GM19043 (cell line): ENCODE results near the gene NDNF.

Experiments used
- ATAC-seq: cut with Tn5 transposase; IDR thresholded peaks from one replicate; pipeline ENCODE4 v1.9.1; 2021; ENCODE audit warnings: low read depth; ENCODE audit not compliant: unreplicated experiment

NDNF gene

GRCh38 chr4:121071640-121072223 is 603 bp downstream of the NDNF start:
- no peak for ATAC-seq

DNA sequence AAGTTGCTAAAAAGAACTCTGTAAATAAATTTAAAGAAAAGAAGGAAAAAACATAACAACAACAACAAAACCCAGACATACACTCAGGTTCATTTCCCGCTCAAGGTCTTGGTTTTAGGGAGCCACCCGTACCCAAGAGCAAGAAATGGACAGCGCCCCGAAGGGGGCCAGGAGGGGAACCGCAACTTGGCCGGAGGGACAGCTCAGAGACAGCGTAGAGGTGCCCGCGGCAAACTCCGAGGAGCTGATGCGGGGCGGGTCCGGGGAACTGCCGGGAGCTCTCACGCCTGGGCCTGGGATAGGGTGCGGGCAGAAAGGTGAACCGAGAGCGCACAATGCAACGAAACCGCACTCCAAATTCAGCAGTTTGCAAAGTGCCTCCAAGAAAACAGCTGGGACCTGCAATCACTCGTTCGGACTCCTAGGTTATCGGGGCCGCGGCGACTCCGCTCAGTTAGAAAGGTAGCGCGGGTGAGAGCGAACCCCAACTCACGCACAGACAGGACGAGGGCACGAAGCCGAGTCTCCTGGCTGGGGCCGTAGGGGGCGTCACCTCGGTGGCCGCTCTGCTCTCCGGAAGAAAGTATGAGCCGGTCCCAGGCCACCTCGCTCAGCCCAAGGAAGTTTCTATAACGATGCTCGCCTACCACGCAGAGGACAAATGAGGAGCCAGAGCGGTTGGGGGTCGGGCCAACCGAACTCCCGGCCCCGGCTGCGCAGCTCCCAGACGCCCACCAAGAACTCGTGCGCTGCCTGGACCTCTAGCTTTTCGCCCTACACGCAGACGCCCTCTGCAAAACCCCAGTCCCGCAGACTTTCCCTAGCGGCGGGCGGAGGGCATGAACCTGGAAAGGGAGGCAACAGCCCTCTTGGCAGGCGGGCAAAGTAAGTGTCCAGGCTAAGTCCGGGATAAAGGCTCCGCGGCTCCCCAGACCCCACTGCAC is 1.4 kb downstream of the NDNF start:
- no peak for ATAC-seq

DNA sequence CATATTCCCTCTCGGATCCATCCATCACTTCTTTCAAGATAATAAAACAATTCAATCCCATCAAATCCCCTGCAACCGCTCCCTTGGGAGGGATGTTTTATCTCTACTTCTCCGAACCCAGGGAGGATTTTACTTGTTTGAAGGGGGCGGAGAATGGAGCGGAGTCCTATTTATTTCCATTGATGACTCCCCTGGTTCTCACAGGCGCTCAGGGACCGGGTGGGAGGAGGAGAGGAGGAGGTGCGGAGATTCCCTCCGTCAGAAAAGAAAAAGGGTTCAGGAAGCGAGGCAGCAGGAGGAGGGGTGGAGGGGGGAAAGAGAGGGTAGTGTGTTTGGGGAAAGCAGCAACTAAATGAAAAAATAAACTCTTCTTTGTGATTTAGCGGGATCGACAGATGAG is 2.1 kb downstream of the NDNF start:
- no peak for ATAC-seq

DNA sequence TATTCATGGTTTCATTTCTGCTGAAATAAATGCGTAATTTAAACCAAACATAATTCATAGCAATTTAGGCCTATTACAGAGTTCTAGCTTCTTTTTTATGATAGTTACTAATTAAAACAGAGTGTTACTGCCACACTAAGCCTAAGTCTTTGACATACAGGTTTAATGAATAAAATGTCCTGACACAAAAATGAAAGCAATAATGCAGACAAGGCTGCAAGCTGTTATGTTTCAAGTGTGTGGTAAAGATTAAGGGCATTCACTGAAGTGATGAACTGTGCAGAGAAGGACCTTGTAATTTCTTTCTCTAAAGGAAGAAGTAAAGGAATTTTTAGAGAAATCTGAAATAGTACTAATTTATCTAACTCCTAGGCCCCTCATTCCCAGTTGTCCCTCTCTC is 2.9 kb downstream of the NDNF start:
- no peak for ATAC-seq

DNA sequence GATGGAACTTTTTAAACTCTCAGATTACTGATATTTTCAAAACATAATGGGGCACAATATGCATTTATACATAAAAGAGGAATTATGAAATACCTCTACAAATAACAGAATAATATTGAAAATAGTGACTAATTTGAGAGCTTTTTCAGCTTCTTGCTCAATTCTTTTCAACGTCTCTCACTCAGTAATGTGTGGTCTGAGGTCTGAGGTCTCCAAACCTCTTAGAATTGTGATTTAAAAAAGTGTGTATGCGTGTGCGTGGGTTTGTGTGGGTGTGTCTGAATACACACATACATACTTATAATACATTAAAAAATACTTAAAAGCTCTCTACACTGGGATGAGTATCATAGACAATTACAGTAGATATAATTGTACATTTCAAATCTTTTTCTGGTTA is 7.9 kb downstream of the NDNF start:
- ATAC-seq: no peak

DNA sequence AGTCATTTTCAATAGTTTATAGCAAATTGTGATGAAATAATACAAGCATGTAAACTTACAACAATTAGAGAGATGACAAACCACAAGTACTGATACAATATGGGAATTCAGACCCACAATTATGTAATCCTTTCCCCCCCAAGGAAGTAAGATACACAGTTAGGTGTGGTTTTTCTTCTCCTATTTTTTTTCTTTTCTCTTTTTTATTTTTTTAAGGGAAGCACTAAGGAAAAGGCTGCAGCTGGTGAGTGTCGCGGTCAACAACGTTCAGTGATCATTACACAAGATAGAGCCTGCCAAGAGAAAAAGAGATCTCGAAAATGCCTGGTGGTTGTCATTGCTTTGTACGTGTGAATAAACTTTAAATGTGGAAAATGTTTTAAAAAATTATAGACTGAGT is 9.8 kb downstream of the NDNF start:
- no peak for ATAC-seq

DNA sequence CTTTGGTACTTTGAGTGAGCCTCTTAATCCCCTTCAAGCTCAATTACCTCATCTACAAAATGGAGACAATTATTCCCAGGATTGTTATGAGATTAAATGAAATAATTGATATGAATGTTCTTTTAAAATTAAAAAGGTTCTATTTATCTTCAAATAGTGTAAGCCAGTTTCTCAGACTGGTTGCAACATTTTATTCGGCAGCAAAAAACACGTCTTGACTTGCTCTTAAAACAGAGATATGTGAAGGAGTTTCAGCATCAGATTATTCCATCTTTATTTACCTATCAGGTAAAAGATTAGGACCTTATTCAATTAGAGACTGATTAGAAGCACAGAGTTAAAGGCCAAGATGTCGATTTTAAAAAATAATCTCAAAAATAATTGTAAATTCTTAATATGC is 10.5 kb downstream of the NDNF start:
- ATAC-seq: no peak

GRCh38 chr4:121061215-121061614 is 11.1 kb downstream of the NDNF start:
- ATAC-seq: no peak

DNA sequence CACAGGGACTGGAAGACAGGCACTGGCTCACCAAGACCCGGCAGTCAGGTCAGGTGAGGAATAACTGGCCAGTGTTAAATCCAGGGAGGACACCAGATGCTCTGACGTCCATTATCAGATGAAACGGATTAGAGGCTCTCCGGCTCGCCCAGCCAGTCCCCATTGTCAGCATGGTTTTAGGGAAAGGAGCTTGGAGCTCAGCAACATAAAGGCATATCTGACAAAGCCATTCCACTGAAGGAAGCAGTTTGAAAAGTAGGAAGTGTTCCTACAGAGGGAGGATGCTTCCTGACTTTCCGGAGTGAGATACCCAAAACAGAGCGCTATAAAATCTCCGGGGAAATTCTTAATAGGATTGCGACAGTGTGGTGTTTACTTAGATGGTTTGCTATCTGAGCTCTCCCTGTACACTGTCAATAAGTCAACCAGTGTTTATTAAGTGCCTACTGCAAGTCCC is 14.8 kb downstream of the NDNF start:
- no peak for ATAC-seq

GRCh38 chr4:121056066-121056465 is 16.3 kb downstream of the NDNF start:
- ATAC-seq: no peak

GRCh38 chr4:121054373-121054772 is 18.0 kb downstream of the NDNF start:
- no peak for ATAC-seq

DNA sequence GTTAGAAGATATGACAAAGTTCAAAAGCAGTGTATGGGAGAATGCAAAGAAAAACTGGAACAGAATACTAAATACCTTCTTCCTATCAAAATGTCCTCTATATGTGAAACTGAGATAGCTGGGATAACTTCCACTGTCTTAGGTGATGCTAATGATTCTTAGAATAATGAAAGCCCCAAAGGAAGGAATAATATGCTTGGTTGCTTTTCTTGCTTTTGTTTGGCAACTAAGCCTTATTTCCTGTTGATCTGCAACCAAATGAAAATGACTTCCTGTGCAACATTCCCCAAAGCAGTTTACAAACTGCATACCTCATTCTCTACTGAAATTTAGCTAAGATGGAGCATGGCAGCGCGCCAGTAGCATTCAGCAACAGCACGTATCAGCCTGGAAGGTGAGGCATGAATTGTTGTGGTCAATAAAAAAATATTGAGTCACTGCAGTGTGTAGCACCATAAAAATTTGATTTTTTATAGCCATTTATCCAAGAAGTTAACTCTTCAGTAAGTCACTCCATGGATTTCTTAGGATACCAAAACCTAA is 18.7 kb downstream of the NDNF start:
- ATAC-seq: no peak

DNA sequence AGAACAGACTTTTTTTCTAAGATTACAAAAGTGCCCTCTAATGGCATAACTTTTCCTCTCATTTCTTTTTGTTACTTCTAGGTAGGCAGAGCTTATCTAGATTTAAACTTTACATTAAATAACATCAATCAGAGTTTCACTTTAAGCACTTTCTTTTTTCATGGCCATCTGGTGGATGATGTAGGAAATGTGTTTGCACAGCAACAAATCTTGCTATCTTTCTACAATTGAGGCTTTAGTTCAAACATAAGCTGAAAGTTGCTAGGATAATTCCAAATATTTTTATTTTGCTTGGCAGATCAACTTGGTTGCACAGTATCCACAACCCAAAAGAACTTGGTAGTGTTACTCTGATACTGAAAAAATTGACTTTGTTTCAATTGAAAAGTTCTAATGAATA is 22.0 kb downstream of the NDNF start:
- no peak for ATAC-seq

- no peak for ATAC-seq
Measured at GRCh38 chr4:121049072-121049599, 23.2 kb downstream of the NDNF start.

DNA sequence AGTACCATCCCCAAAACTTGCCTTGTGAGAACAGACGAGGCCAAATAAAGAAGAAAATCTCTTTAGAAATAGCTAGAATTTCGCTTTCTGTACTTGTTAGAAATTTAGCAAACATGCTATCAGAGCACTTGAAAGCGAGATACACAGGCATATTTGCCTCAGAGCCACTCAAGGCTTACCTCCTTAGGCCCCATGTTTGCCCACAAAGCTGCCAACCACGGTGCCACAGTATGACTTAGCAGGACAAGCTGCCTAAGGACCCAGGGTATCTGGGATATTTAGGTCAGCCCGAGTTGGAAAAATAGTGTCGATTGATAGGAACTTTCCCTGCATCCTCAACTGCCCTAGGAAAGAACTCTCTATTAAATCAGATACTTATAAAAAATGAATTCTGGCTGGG is 24.2 kb downstream of the NDNF start:
- ATAC-seq: no peak

DNA sequence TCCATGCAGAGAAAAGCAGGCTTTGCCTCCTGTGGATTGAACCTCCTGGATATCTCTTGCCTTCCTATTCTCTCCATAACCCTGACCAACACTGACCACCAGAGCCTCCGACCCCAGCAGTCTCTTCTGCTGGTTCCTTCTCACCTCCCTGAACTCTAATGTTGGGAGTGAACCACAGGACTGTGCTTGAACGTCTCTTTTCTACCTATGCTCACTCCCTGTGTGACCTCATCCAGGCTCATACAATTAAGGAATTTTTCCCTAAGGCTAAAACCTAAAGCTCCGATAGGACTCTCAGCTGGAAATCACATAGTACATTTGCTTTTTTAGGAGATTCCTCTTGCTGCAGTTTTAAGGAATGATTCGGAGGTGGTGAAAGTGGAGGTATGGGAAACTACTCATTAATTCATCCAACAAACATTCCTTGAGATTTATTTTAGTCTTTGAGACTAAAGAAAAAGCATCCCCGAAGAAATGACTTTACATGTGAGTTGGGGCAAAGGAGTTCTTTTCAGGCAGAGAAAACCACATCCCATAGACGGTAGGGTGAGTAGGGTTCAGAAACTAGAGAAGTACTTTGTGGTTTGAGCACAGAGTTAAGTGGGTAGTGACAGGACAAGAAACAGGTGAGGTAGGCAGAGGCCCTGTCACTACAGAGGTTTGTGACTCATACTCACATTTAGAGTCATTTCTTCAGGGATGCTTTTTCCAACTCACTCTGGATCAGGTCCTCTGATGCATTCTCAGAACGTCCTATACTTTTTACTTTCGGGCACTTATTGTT is 30.8 kb downstream of the NDNF start:
- ATAC-seq: peak; percentile 95

DNA sequence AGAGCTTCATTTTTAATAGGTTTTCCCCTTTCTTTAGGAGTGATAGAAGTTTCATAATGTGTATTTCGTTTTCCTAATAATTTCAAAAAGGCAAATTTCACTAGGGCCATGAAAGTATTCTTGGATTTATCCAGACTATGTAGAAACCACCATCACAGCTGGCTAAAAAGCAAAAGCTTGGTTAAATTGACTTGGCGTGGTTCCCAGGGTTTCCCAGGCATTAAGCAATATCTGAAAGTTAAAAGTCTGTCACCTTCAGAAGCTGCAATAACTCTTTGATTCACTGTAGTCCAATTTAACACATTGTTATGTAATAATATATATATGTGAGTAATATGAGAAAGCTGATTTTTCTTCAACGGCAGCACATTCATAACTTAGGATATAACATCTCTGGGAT is 38.3 kb downstream of the NDNF start:
- no peak for ATAC-seq

- no peak for ATAC-seq
Measured at GRCh38 chr4:121030711-121031110, 41.6 kb downstream of the NDNF start.

- no peak for ATAC-seq
Measured at GRCh38 chr4:121030131-121030530, 42.2 kb downstream of the NDNF start.

DNA sequence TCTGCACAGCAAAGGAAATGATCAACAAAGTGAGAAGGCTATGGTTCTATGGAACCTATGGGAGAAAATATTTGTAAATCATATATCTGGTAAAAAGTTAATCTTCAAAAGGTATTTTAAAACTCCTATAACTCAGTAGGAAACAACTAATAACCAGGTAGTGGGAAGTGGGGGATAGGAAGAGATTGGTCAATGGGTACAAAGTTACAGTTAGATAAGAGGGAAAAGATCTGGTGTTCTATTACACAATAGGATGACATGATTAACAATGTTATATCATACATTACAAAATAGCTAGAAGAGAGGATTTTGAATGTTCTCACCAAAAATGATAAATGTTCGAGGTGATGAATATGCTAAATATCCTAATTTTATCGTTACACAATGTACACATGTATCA is 46.3 kb downstream of the NDNF start:
- ATAC-seq: no peak

DNA sequence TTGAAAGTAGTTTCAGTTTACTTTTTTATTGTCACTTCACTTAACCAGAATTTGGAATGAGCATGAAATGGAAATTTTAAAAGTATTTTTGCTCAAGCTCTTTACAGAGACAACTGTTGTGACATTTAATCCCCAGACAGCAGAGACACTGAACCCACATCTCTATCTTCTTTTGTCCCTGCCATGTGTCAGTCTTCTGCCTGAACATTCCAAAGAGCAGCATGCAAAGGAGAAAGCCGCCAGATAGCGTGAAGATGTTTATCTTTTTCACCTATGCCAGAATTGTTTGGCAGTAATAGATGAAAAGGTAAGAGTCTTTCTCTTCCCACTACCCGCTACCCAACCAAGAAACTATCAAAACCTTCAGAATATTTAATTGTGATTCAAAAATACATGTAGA is 46.8 kb downstream of the NDNF start:
- ATAC-seq: no peak
